ENCODE data around the gene PPP3CA. TPM values are rescaled to one million over a fixed set of nuclear protein-coding genes. Genes with fewer than 3 reads are reported as not detected.
"Not testable (repeated sequence)": the region's sequence is repeated elsewhere in the genome, so short reads cannot be mapped to it uniquely, and the experiment has no call there.

Gene PPP3CA
- total and polyA plus RNA-seq, 2 donors (not counting 1 experiment from before 2014, with no cell fraction given) = 66.4 to 79.3 TPM

- no peak for DNase-seq (ENCODE audit: low read depth in 2 of 2)
- no peak overlapping the region for H2AFZ ChIP-seq (ENCODE audit: low read length)
- no peaks in the 10 kb centered on the region for H3K36me3 ChIP-seq (ENCODE audit: control insufficient read depth, insufficient read depth, low read length)
- no peaks in the 10 kb centered on the region for H3K4me1 ChIP-seq (ENCODE audit: control insufficient read depth, extremely low read depth, insufficient read depth, low read length)
- no peak overlapping the region for H3K27ac ChIP-seq (ENCODE audit: insufficient read depth, low read length)
- H3K9me3 ChIP-seq (ENCODE audit: control insufficient read depth, insufficient read depth, low read depth, low read length) = no peaks in the 10 kb centered on the region
- no peak overlapping the region for H3K4me3 ChIP-seq (replicated peaks in 1 of 4; ENCODE audit: control extremely low read depth in 1 of 4, insufficient read depth in 1 of 4, low read depth in 3 of 4, low read length in 4 of 4)
- H3K27me3 ChIP-seq (ENCODE audit: control insufficient read depth, insufficient read depth, low read length) = no peaks in the 10 kb centered on the region
- TF ChIP-seq CTCF (conservative IDR thresholded peaks at IDR 0.05 in 1 of 2, IDR thresholded peaks at IDR 0.05 in 1 of 2; ENCODE audit: low read depth in 1 of 2, low read length in 2 of 2) (no peak), EZH2 (IDR thresholded peaks at IDR 0.05; ENCODE audit: low read length, missing control alignments) (no peak)
- no peak overlapping the region for H3K4me2 ChIP-seq (ENCODE audit: extremely low read depth, insufficient read depth, low read length)
- no peaks in the 10 kb centered on the region for H3K79me2 ChIP-seq (ENCODE audit: control insufficient read depth, insufficient read depth, low read length)
- H3K9ac ChIP-seq (ENCODE audit: insufficient read depth, low read length) = no peak overlapping the region
- no peaks in the 10 kb centered on the region for H4K20me1 ChIP-seq (ENCODE audit: control insufficient read depth, extremely low read depth, insufficient read depth, low read length)
Measured at GRCh38 chr4:101005659-101006058, 341.7 kb downstream of the PPP3CA start.

GRCh38 chr4:101000496-101000895 is 346.8 kb downstream of the PPP3CA start:
- no peaks in the 10 kb centered on the region for H3K79me2 ChIP-seq (ENCODE audit: control insufficient read depth, insufficient read depth, low read length)
- H3K4me2 ChIP-seq (ENCODE audit: extremely low read depth, insufficient read depth, low read length) = no peak overlapping the region
- no peaks in the 10 kb centered on the region for H3K4me1 ChIP-seq (ENCODE audit: control insufficient read depth, extremely low read depth, insufficient read depth, low read length)
- DNase-seq (ENCODE audit: low read depth in 2 of 2) = peak in 1 of 2 donors; percentile 34
- no peaks in the 10 kb centered on the region for H3K27me3 ChIP-seq (ENCODE audit: control insufficient read depth, insufficient read depth, low read length)
- TF ChIP-seq EZH2 (IDR thresholded peaks at IDR 0.05; ENCODE audit: low read length, missing control alignments) (no peak), CTCF (conservative IDR thresholded peaks at IDR 0.05 in 1 of 2, IDR thresholded peaks at IDR 0.05 in 1 of 2; ENCODE audit: low read depth in 1 of 2, low read length in 2 of 2) (no peak)
- no peak overlapping the region for H3K4me3 ChIP-seq (replicated peaks in 1 of 4; ENCODE audit: control extremely low read depth in 1 of 4, insufficient read depth in 1 of 4, low read depth in 3 of 4, low read length in 4 of 4)
- H3K9me3 ChIP-seq (ENCODE audit: control insufficient read depth, insufficient read depth, low read depth, low read length) = no peaks in the 10 kb centered on the region
- no peak overlapping the region for H2AFZ ChIP-seq (ENCODE audit: low read length)
- no peaks in the 10 kb centered on the region for H3K36me3 ChIP-seq (ENCODE audit: control insufficient read depth, insufficient read depth, low read length)
- H3K27ac ChIP-seq (ENCODE audit: insufficient read depth, low read length) = no peak overlapping the region
- H3K9ac ChIP-seq (ENCODE audit: insufficient read depth, low read length) = no peak overlapping the region
- H4K20me1 ChIP-seq (ENCODE audit: control insufficient read depth, extremely low read depth, insufficient read depth, low read length) = no peaks in the 10 kb centered on the region

GRCh38 chr4:100995671-100996070 is 351.7 kb downstream of the PPP3CA start:
- TF ChIP-seq CTCF (conservative IDR thresholded peaks at IDR 0.05 in 1 of 2, IDR thresholded peaks at IDR 0.05 in 1 of 2; ENCODE audit: low read depth in 1 of 2, low read length in 2 of 2) (no peak), EZH2 (IDR thresholded peaks at IDR 0.05; ENCODE audit: low read length, missing control alignments) (no peak)
- Histone ChIP-seq H3K79me2 (ENCODE audit: control insufficient read depth, insufficient read depth, low read length) (no peaks in the 10 kb centered on the region), H3K27ac (ENCODE audit: insufficient read depth, low read length) (no peak overlapping the region), H3K4me1 (ENCODE audit: control insufficient read depth, extremely low read depth, insufficient read depth, low read length) (no peaks in the 10 kb centered on the region), H4K20me1 (ENCODE audit: control insufficient read depth, extremely low read depth, insufficient read depth, low read length) (no peaks in the 10 kb centered on the region), H3K9ac (ENCODE audit: insufficient read depth, low read length) (no peak overlapping the region), H3K9me3 (ENCODE audit: control insufficient read depth, insufficient read depth, low read depth, low read length) (no peaks in the 10 kb centered on the region), H3K27me3 (ENCODE audit: control insufficient read depth, insufficient read depth, low read length) (no peaks in the 10 kb centered on the region), H2AFZ (ENCODE audit: low read length) (no peak overlapping the region), H3K4me2 (ENCODE audit: extremely low read depth, insufficient read depth, low read length) (no peak overlapping the region), H3K4me3 (replicated peaks in 1 of 4; ENCODE audit: control extremely low read depth in 1 of 4, insufficient read depth in 1 of 4, low read depth in 3 of 4, low read length in 4 of 4) (no peak overlapping the region), H3K36me3 (ENCODE audit: control insufficient read depth, insufficient read depth, low read length) (no peaks in the 10 kb centered on the region)
- DNase-seq (ENCODE audit: low read depth in 2 of 2) = no peak

- DNase-seq (ENCODE audit: low read depth in 2 of 2); H3K9me3 ChIP-seq (ENCODE audit: control insufficient read depth, insufficient read depth, low read depth, low read length); H3K79me2 ChIP-seq (ENCODE audit: control insufficient read depth, insufficient read depth, low read length); H3K36me3 ChIP-seq (ENCODE audit: control insufficient read depth, insufficient read depth, low read length); H3K27me3 ChIP-seq (ENCODE audit: control insufficient read depth, insufficient read depth, low read length); H4K20me1 ChIP-seq (ENCODE audit: control insufficient read depth, extremely low read depth, insufficient read depth, low read length); H2AFZ ChIP-seq (ENCODE audit: low read length); H3K27ac ChIP-seq (ENCODE audit: insufficient read depth, low read length); H3K4me2 ChIP-seq (ENCODE audit: extremely low read depth, insufficient read depth, low read length); H3K4me3 ChIP-seq (replicated peaks in 1 of 4; ENCODE audit: control extremely low read depth in 1 of 4, insufficient read depth in 1 of 4, low read depth in 3 of 4, low read length in 4 of 4); H3K9ac ChIP-seq (ENCODE audit: insufficient read depth, low read length); H3K4me1 ChIP-seq (ENCODE audit: control insufficient read depth, extremely low read depth, insufficient read depth, low read length): not testable (repeated sequence)
Measured at GRCh38 chr4:100995002-100995401, 352.3 kb downstream of the PPP3CA start.

- not testable (repeated sequence) for H3K27me3 ChIP-seq (ENCODE audit: control insufficient read depth, insufficient read depth, low read length); H3K36me3 ChIP-seq (ENCODE audit: control insufficient read depth, insufficient read depth, low read length); H3K4me3 ChIP-seq (replicated peaks in 1 of 4; ENCODE audit: control extremely low read depth in 1 of 4, insufficient read depth in 1 of 4, low read depth in 3 of 4, low read length in 4 of 4); H3K9me3 ChIP-seq (ENCODE audit: control insufficient read depth, insufficient read depth, low read depth, low read length); H3K4me2 ChIP-seq (ENCODE audit: extremely low read depth, insufficient read depth, low read length); H4K20me1 ChIP-seq (ENCODE audit: control insufficient read depth, extremely low read depth, insufficient read depth, low read length); H2AFZ ChIP-seq (ENCODE audit: low read length); H3K9ac ChIP-seq (ENCODE audit: insufficient read depth, low read length); H3K4me1 ChIP-seq (ENCODE audit: control insufficient read depth, extremely low read depth, insufficient read depth, low read length); H3K79me2 ChIP-seq (ENCODE audit: control insufficient read depth, insufficient read depth, low read length); H3K27ac ChIP-seq (ENCODE audit: insufficient read depth, low read length)
- peak; percentile 37 to 79 for DNase-seq (ENCODE audit: low read depth in 2 of 2)
Measured at GRCh38 chr4:100991332-100992069, 355.8 kb downstream of the PPP3CA start.
